Mucosa of gallbladder (tissue), 1 donor: Measurements from ENCODE around the gene GADD45GIP1. TPM values are rescaled to one million over a fixed set of nuclear protein-coding genes. Genes with fewer than 3 reads are reported as not detected.

Experiments used
- DNase-seq: peaks from one replicate; pipeline ENCODE4 v3.0.0-alpha.2; 2020; ENCODE audit warnings: low spot score
- total RNA-seq: library from RNA; stranded (reverse); gene quantifications from one replicate; pipeline ENCODE4 v1.2.1, GENCODE V29; 2021
- donor health status: DM: no; HTN: no; CAD: no.

Gene GADD45GIP1
- total RNA-seq, 1 donor from 2014 or later, result 17.6 TPM

DNA sequence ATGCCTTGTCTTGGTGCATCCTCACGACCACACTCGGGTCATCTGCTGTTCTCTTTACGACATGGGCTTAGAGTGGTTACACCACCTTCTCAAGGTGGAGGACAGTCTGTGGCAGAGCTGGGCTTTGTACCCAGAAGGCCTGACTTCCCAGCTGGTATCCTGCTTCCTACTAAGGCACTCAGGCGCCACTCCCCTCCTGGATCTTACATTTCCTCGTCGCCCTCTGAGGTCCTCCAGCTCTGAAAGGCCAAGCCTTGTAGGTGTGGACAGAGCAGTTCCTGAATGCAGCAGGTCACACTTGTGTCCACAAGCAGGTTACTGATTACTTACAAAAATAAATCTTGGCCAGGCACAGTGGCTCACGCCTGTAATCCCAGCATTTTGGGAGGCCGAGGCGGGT is 49.9 kb downstream of the GADD45GIP1 start:
- peak; percentile 61 for DNase-seq

Other genes with a start within 250 kb of the GADD45GIP1 start
- gene TNPO2, start 233.3 kb downstream of the GADD45GIP1 start, total RNA-seq, result 65.5 TPM
- 172 TPM for gene TRIR, start 222.5 kb downstream of the GADD45GIP1 start, total RNA-seq
- 64.8 TPM for gene GET3, start 219.7 kb downstream of the GADD45GIP1 start, total RNA-seq
- not detected for gene BEST2, start 205.4 kb downstream of the GADD45GIP1 start, total RNA-seq
- gene HOOK2, start 181.7 kb downstream of the GADD45GIP1 start, total RNA-seq, result 128 TPM
- gene JUNB, start 165.7 kb downstream of the GADD45GIP1 start, total RNA-seq, result 119 TPM
- gene PRDX2, start 155.4 kb downstream of the GADD45GIP1 start, total RNA-seq, result 319 TPM
- 4.1 TPM for gene THSD8, start 155.2 kb downstream of the GADD45GIP1 start, total RNA-seq
- gene RNASEH2A, start 150.6 kb downstream of the GADD45GIP1 start, total RNA-seq, result 7.3 TPM
- not detected for gene RTBDN, start 122.6 kb downstream of the GADD45GIP1 start, total RNA-seq
- 0.83 TPM for gene MAST1, start 118.7 kb downstream of the GADD45GIP1 start, total RNA-seq
- gene DNASE2, start 75.8 kb downstream of the GADD45GIP1 start, total RNA-seq, result 48.7 TPM
- gene KLF1, start 70.0 kb downstream of the GADD45GIP1 start, total RNA-seq, result not detected
- gene GCDH, start 66.1 kb downstream of the GADD45GIP1 start, total RNA-seq, result 33.7 TPM
- gene SYCE2, start 37.9 kb downstream of the GADD45GIP1 start, total RNA-seq, result not detected
- 54.0 TPM for gene FARSA, start 23.5 kb downstream of the GADD45GIP1 start, total RNA-seq
- 1,099 TPM for gene CALR, start 18.6 kb downstream of the GADD45GIP1 start, total RNA-seq
- 83.0 TPM for gene RAD23A, start 11.4 kb downstream of the GADD45GIP1 start, total RNA-seq
- gene DAND5, start 12.4 kb upstream of the GADD45GIP1 start, total RNA-seq, result 0.26 TPM
- gene NFIX, start 38.3 kb upstream of the GADD45GIP1 start, total RNA-seq, result 135 TPM
- 11.7 TPM for gene LYL1, start 145.6 kb upstream of the GADD45GIP1 start, total RNA-seq
- 35.0 TPM for gene TRMT1, start 159.5 kb upstream of the GADD45GIP1 start, total RNA-seq
- gene NACC1, start 161.0 kb upstream of the GADD45GIP1 start, total RNA-seq, result 72.0 TPM
- 57.7 TPM for gene STX10, start 193.2 kb upstream of the GADD45GIP1 start, total RNA-seq
- gene IER2, start 193.2 kb upstream of the GADD45GIP1 start, total RNA-seq, result 103 TPM